ENCODE results near the gene MAP4. TPM values are rescaled to one million over a fixed set of nuclear protein-coding genes. Genes with fewer than 3 reads are reported as not detected.

Gene MAP4
- total and polyA plus RNA-seq, 2 donors (not counting 3 experiments of a cell fraction or from before 2014, with no cell fraction given) = 121 to 290 TPM

GRCh38 chr3:47897954-47898353 lies 118.3 kb downstream of the MAP4 start:
- H3K36me3 ChIP-seq (ENCODE audit: control insufficient read depth in 2 of 2, extremely low read depth in 1 of 2, insufficient read depth in 2 of 2, low read length in 2 of 2) = peaks cover 0 to 3% of the 10 kb centered on the region in 2 experiments
- no peak overlapping the region for H3K4me3 ChIP-seq (replicated peaks in 1 of 3; ENCODE audit: insufficient read depth in 1 of 3, low read depth in 1 of 3, low read length in 3 of 3)
- no peak overlapping the region for H3K27ac ChIP-seq (ENCODE audit: insufficient read depth, low read depth, low read length)
- H2AFZ ChIP-seq (ENCODE audit: low read depth, low read length) = no peak overlapping the region
- no peaks in the 10 kb centered on the region for H3K9me1 ChIP-seq (replicated peaks; ENCODE audit: control insufficient read depth, extremely low read depth, insufficient read depth, low read length)
- CTCF ChIA-PET = interaction anchor here (0.7 kb wide), 1 partner anchor 21 kb away, joined by 5 read pairs; no protein-coding TSS in a partner anchor
- H3K9me3 ChIP-seq (replicated peaks; ENCODE audit: control insufficient read depth, insufficient read depth, low read length) = no peaks in the 10 kb centered on the region
- DNase-seq (ENCODE audit: low read depth, low spot score) = no peak
- dilution Hi-C loops (cut with MboI; ENCODE audit: extremely low pct_ligation_motif_present, low sequenced_read_pairs) (no loop called here), intact Hi-C loops (cut with micrococcal nuclease) (no loop called here)
- no peak overlapping the region for H3K9ac ChIP-seq (replicated peaks; ENCODE audit: extremely low read depth, insufficient read depth, low read length)
- no peak for TF ChIP-seq MYC (IDR thresholded peaks at IDR 0.05; ENCODE audit: low read depth, low read length)
- no peak for TF ChIP-seq GATA2 (IDR thresholded peaks at IDR 0.05; ENCODE audit: insufficient read depth, insufficient read length, low read depth, low read length)
- TF ChIP-seq FOS (IDR thresholded peaks at IDR 0.05; ENCODE audit: borderline replicate concordance, insufficient read depth, low read length) = no peak
- no peak for TF ChIP-seq MAX (IDR thresholded peaks at IDR 0.05; ENCODE audit: insufficient read depth, insufficient read length)
- TF ChIP-seq EZH2 (IDR thresholded peaks at IDR 0.05; ENCODE audit: borderline replicate concordance, low read depth, low read length, severe bottlenecking) = no peak
- H3K4me1 ChIP-seq (ENCODE audit: control insufficient read depth, extremely low read depth, insufficient read depth, low read length) = no peaks in the 10 kb centered on the region
- FAIRE-seq = no peak
- peaks cover 3% of the 10 kb centered on the region for H4K20me1 ChIP-seq (replicated peaks; ENCODE audit: control insufficient read depth, extremely low read depth, insufficient read depth, low read length)
- no peaks in the 10 kb centered on the region for H3K27me3 ChIP-seq (ENCODE audit: control insufficient read depth in 2 of 2, insufficient read depth in 2 of 2, low read length in 2 of 2)
- POLR2A ChIA-PET = no interaction called here
- BruUV-seq (replicated peaks) = no TSS peak
- H3K4me2 ChIP-seq (ENCODE audit: insufficient read depth, low read length) = no peak overlapping the region
- H3K79me2 ChIP-seq (ENCODE audit: control insufficient read depth, insufficient read depth, low read length) = no peaks in the 10 kb centered on the region

- H3K9me3 ChIP-seq (replicated peaks; ENCODE audit: control insufficient read depth, insufficient read depth, low read length) = no peaks in the 10 kb centered on the region
- H3K4me2 ChIP-seq (ENCODE audit: insufficient read depth, low read length) = no peak overlapping the region
- no peaks in the 10 kb centered on the region for H3K79me2 ChIP-seq (ENCODE audit: control insufficient read depth, insufficient read depth, low read length)
- peaks cover 3% of the 10 kb centered on the region for H4K20me1 ChIP-seq (replicated peaks; ENCODE audit: control insufficient read depth, extremely low read depth, insufficient read depth, low read length)
- no peak overlapping the region for H2AFZ ChIP-seq (ENCODE audit: low read depth, low read length)
- H3K27me3 ChIP-seq (ENCODE audit: control insufficient read depth in 2 of 2, insufficient read depth in 2 of 2, low read length in 2 of 2) = no peaks in the 10 kb centered on the region
- TF ChIP-seq EZH2 (IDR thresholded peaks at IDR 0.05; ENCODE audit: borderline replicate concordance, low read depth, low read length, severe bottlenecking) (no peak), GATA2 (IDR thresholded peaks at IDR 0.05; ENCODE audit: insufficient read depth, insufficient read length, low read depth, low read length) (no peak), POLR2A (IDR thresholded peaks at IDR 0.05; ENCODE audit: low read depth, low read length) (no peak), MYC (IDR thresholded peaks at IDR 0.05; ENCODE audit: low read depth, low read length) (no peak), FOS (IDR thresholded peaks at IDR 0.05; ENCODE audit: borderline replicate concordance, insufficient read depth, low read length) (no peak), CTCF (IDR thresholded peaks at IDR 0.05; ENCODE audit: extremely low read depth in 1 of 2, insufficient read depth in 1 of 2, low read depth in 1 of 2, low read length in 2 of 2) (no peak), JUN (IDR thresholded peaks at IDR 0.05; ENCODE audit: borderline replicate concordance, insufficient read depth, insufficient read length, low read depth) (no peak)
- no peak overlapping the region for H3K9ac ChIP-seq (replicated peaks; ENCODE audit: extremely low read depth, insufficient read depth, low read length)
- no TSS peak for BruUV-seq (replicated peaks)
- H3K4me1 ChIP-seq (ENCODE audit: control insufficient read depth, extremely low read depth, insufficient read depth, low read length) = no peaks in the 10 kb centered on the region
- H3K36me3 ChIP-seq (ENCODE audit: control insufficient read depth in 2 of 2, extremely low read depth in 1 of 2, insufficient read depth in 2 of 2, low read length in 2 of 2) = peaks cover 4 to 10% of the 10 kb centered on the region in 2 experiments
- intact Hi-C loops (cut with micrococcal nuclease) = no loop called here
- ChIA-PET POLR2A (no interaction called here), CTCF (interaction anchor here (2.1 kb wide), 1 partner anchor 9 kb away, joined by 4 read pairs; no protein-coding TSS in a partner anchor)
- H3K27ac ChIP-seq (ENCODE audit: insufficient read depth, low read depth, low read length) = no peak overlapping the region
- no peak for FAIRE-seq
- dilution Hi-C loops (cut with MboI; ENCODE audit: extremely low pct_ligation_motif_present, low sequenced_read_pairs) = no loop called here
- no peak overlapping the region for H3K4me3 ChIP-seq (replicated peaks in 1 of 3; ENCODE audit: insufficient read depth in 1 of 3, low read depth in 1 of 3, low read length in 3 of 3)
- no peaks in the 10 kb centered on the region for H3K9me1 ChIP-seq (replicated peaks; ENCODE audit: control insufficient read depth, extremely low read depth, insufficient read depth, low read length)
- DNase-seq (ENCODE audit: low read depth, low spot score) = no peak
These were observed 119.5 kb downstream of the MAP4 start for GRCh38 chr3:47896736-47897135.

Data from endothelial cell of umbilical vein (primary cell).